Epithelial cell of esophagus (primary cell): ENCODE data around the gene KLHDC10.

Experiments used
- DNase-seq: peaks from one replicate; pipeline ENCODE4 v3.0.0; 2010; ENCODE audit warnings: low read depth
- H3K4me3 ChIP-seq: 2 replicates; pipeline ENCODE4 v1.5.1; 2011; ENCODE audit warnings: mild to moderate bottlenecking, low read length, control low read depth
- TF ChIP-seq, protein P1 (sequence below): IDR thresholded peaks from 2 replicates; pipeline ENCODE4 v1.5.1; 2011; ENCODE audit warnings: low read depth, mild to moderate bottlenecking, low read length, control low read depth, inconsistent platforms; ENCODE audit not compliant: insufficient read depth; ENCODE audit errors: missing control alignments

The KLHDC10 gene

DNA sequence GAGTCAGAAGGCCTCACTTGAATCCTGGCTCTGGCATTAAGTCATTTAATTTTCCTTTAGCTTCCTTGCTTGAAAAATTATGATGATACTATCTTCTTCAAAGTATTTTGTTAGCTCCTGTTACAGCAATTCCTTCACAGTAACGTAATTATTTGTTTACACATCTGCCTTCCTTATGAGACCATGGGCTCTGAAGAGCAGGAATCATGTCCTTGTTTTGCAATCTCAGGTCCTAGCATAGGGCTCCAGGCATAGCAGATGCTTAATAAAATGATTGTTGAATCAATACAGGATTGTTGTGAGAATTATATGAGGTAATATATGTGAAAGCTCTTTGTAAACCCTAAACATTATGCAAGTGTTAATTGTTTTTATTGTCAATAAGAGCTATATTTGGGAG is 25.5 kb downstream of the KLHDC10 start:
- DNase-seq: peak; percentile 56
- TF ChIP-seq, protein P1, sequence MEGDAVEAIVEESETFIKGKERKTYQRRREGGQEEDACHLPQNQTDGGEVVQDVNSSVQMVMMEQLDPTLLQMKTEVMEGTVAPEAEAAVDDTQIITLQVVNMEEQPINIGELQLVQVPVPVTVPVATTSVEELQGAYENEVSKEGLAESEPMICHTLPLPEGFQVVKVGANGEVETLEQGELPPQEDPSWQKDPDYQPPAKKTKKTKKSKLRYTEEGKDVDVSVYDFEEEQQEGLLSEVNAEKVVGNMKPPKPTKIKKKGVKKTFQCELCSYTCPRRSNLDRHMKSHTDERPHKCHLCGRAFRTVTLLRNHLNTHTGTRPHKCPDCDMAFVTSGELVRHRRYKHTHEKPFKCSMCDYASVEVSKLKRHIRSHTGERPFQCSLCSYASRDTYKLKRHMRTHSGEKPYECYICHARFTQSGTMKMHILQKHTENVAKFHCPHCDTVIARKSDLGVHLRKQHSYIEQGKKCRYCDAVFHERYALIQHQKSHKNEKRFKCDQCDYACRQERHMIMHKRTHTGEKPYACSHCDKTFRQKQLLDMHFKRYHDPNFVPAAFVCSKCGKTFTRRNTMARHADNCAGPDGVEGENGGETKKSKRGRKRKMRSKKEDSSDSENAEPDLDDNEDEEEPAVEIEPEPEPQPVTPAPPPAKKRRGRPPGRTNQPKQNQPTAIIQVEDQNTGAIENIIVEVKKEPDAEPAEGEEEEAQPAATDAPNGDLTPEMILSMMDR: no peak
- no peak overlapping the region for H3K4me3 ChIP-seq

- no peak for DNase-seq
- H3K4me3 ChIP-seq: no peak overlapping the region
- TF ChIP-seq, protein P1: no peak
Observed at GRCh38 chr7:130096243-130096827, 26.0 kb downstream of the KLHDC10 start.

- DNase-seq: peak; percentile 18
- TF ChIP-seq, protein P1: no peak
- H3K4me3 ChIP-seq: no peak overlapping the region
Observed at GRCh38 chr7:130099331-130099730, 29.0 kb downstream of the KLHDC10 start.

DNA sequence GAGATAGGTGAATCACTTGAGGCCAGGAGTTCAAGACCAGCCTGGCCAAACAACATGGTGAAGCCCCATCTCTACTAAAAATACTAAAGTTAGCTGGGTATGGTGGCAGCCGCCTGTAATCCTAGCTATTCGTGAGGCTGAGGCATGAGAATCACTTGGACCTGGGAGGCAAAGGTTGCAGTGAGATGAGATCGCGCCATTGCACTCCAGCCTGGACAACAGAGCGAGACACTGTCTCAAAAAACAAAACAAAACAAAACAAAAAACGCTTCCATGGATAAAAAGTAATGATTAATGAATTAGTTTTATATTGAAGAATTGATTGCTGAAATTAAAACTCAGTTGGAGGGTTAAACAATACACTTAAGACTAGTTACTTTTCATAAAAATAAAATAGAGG is 32.3 kb downstream of the KLHDC10 start:
- no peak for DNase-seq
- TF ChIP-seq, protein P1: no peak
- no peak overlapping the region for H3K4me3 ChIP-seq

GRCh38 chr7:130107949-130108674 is 37.8 kb downstream of the KLHDC10 start:
- H3K4me3 ChIP-seq: no peak overlapping the region
- DNase-seq: no peak
- TF ChIP-seq, protein P1: no peak

- H3K4me3 ChIP-seq: no peak overlapping the region
- TF ChIP-seq, protein P1: no peak
- DNase-seq: no peak
Observed at GRCh38 chr7:130108809-130109208, 38.5 kb downstream of the KLHDC10 start.

- TF ChIP-seq, protein P1: no peak
- no peak for DNase-seq
- H3K4me3 ChIP-seq: no peak overlapping the region
Observed at GRCh38 chr7:130112093-130112492, 41.8 kb downstream of the KLHDC10 start.
